ENCODE measurements around the gene MARCHF6. TPM values are rescaled to one million over a fixed set of nuclear protein-coding genes. Genes with fewer than 3 reads are reported as not detected.
A peak's percentile ranks its signal among the peaks of the same experiment; 100 is the strongest.

The MARCHF6 gene
- polyA plus RNA-seq, 1 of the 3 experiments (the other 2 are of a cell fraction): 52.4 TPM

GRCh38 chr5:10364186-10364689, 10.7 kb downstream of the MARCHF6 start:
- Histone ChIP-seq H3F3A (replicated peaks; ENCODE audit: insufficient read depth) (no peaks in the 10 kb centered on the region), H3K27ac (ENCODE audit: low read depth in 2 of 2, low read length in 1 of 2) (no peak overlapping the region), H3K4me1 (ENCODE audit: control insufficient read depth in 1 of 2, insufficient read depth in 2 of 2, low read depth in 1 of 2, low read length in 1 of 2) (peaks cover 5 to 8% of the 10 kb centered on the region in 2 experiments; a peak in 3 of 4 replicates), H3K4me3 (ENCODE audit: low read depth in 2 of 2, low read length in 1 of 2) (no peak overlapping the region), H4K20me1 (ENCODE audit: insufficient read depth) (peaks cover 95% of the 10 kb centered on the region), H3K4me2 (no peak overlapping the region), H3K9me2 (no peaks in the 10 kb centered on the region), H3K79me2 (ENCODE audit: insufficient read depth) (peaks cover 100% of the 10 kb centered on the region), H3K9me3 (no peaks in the 10 kb centered on the region), H3K36me3 (replicated peaks in 1 of 2; ENCODE audit: control insufficient read depth in 1 of 2, insufficient read depth in 2 of 2, low read length in 1 of 2) (peaks cover 0 to 6% of the 10 kb centered on the region in 2 experiments), H3K9ac (no peak overlapping the region), H2AFZ (ENCODE audit: low read depth) (no peak overlapping the region), H3K27me3 (ENCODE audit: insufficient read depth) (no peaks in the 10 kb centered on the region)
- TF ChIP-seq MEF2A (IDR thresholded peaks at IDR 0.05; ENCODE audit: borderline replicate concordance, low read depth) (no peak), CTCF (IDR thresholded peaks at IDR 0.05) (peak; percentile 31; the same call in 1 of the 2 replicates)
- DNase-seq: no peak
- ChIA-PET CTCF (interaction anchor here (1.1 kb wide), 1 partner anchor 234 kb away, joined by 3 read pairs; no protein-coding TSS in a partner anchor), POLR2A (interaction anchor here (1.0 kb wide), 1 partner anchor 11 kb away, joined by 4 read pairs; no protein-coding TSS in a partner anchor)
- 100% methylated on average over 1 of the region's 1 CpG for WGBS (ENCODE audit: low lambda C conversion rate)

DNA sequence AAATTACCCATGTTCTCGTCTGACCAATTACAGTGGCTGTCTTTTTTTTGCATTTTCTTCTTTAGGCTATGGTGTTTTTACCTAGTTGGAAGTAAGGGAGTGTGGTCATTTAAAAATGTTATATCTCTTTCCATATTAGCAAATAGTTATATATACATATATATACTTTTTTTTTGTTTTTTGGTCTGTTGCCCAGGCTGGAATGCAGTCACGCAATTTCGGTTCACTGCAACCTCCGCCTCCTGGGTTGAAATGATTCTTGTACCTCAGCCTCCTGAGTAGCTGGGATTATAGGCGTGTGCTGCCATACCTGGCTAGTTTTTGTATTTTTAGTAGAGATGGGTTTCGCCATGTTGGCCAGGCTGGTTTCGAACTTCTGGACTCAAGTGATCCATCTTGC, 12.3 kb downstream of the MARCHF6 start:
- Histone ChIP-seq H3K4me3 (ENCODE audit: low read depth in 2 of 2, low read length in 1 of 2) (no peak overlapping the region), H3K9me3 (no peaks in the 10 kb centered on the region), H3K9ac (no peak overlapping the region), H3K27ac (ENCODE audit: low read depth in 2 of 2, low read length in 1 of 2) (no peak overlapping the region), H3K4me1 (ENCODE audit: control insufficient read depth in 1 of 2, insufficient read depth in 2 of 2, low read depth in 1 of 2, low read length in 1 of 2) (peaks cover 5 to 8% of the 10 kb centered on the region in 2 experiments; a peak in 3 of 4 replicates), H2AFZ (ENCODE audit: low read depth) (no peak overlapping the region), H3K27me3 (ENCODE audit: insufficient read depth) (no peaks in the 10 kb centered on the region), H3F3A (replicated peaks; ENCODE audit: insufficient read depth) (no peaks in the 10 kb centered on the region), H3K79me2 (ENCODE audit: insufficient read depth) (peaks cover 100% of the 10 kb centered on the region), H3K4me2 (no peak overlapping the region), H3K9me2 (no peaks in the 10 kb centered on the region), H3K36me3 (replicated peaks in 1 of 2; ENCODE audit: control insufficient read depth in 1 of 2, insufficient read depth in 2 of 2, low read length in 1 of 2) (peaks cover 0 to 3% of the 10 kb centered on the region in 2 experiments), H4K20me1 (ENCODE audit: insufficient read depth) (peaks cover 93% of the 10 kb centered on the region)
- DNase-seq: no peak
- TF ChIP-seq YY1 (IDR thresholded peaks at IDR 0.05; ENCODE audit: low read depth): no peak
- TF ChIP-seq, protein P1, sequence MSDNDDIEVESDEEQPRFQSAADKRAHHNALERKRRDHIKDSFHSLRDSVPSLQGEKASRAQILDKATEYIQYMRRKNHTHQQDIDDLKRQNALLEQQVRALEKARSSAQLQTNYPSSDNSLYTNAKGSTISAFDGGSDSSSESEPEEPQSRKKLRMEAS (IDR thresholded peaks at IDR 0.05; ENCODE audit: low read depth): no peak
- TF ChIP-seq RCOR1 (IDR thresholded peaks at IDR 0.05; ENCODE audit: low read length): no peak
- TF ChIP-seq FOSL2 (IDR thresholded peaks at IDR 0.05; ENCODE audit: borderline replicate concordance, low read depth): no peak
- TF ChIP-seq POLR2AphosphoS5 (IDR thresholded peaks at IDR 0.05; ENCODE audit: low read depth, low read length): no peak
- TF ChIP-seq TCF12 (IDR thresholded peaks at IDR 0.05): no peak
- no peak for TF ChIP-seq NRF1 (IDR thresholded peaks at IDR 0.05; ENCODE audit: low read depth, low read length)
- TF ChIP-seq EP300 (IDR thresholded peaks at IDR 0.05; ENCODE audit: borderline replicate concordance in 1 of 2, low read depth in 1 of 2, low read length in 1 of 2): no peak
- TF ChIP-seq RFX5 (IDR thresholded peaks at IDR 0.05; ENCODE audit: low read length): no peak
- no peak for TF ChIP-seq JUND (IDR thresholded peaks at IDR 0.05)
- TF ChIP-seq FOXJ3 (CRISPR knock-in tag; IDR thresholded peaks at IDR 0.05): no peak
- TF ChIP-seq GATA2 (CRISPR knock-in tag; IDR thresholded peaks at IDR 0.05): no peak
- no peak for TF ChIP-seq CTCF (IDR thresholded peaks at IDR 0.05)
- TF ChIP-seq CHD2 (IDR thresholded peaks at IDR 0.05; ENCODE audit: low read length, partially characterized antibody): no peak
- no peak for TF ChIP-seq ELF1 (IDR thresholded peaks at IDR 0.05)
- WGBS (ENCODE audit: low lambda C conversion rate): 96% methylated on average over 7 of the region's 7 CpGs
- POLR2A ChIA-PET: no interaction called here
- CTCF ChIA-PET: interaction anchor here (1.0 kb wide), 2 partner anchors 11 to 38 kb away, joined by 3 read pairs; no protein-coding TSS in a partner anchor

Data from SK-N-SH (cell line).